Aorta (tissue), 5 donors: Measurements from ENCODE around the gene TK2. TPM values are rescaled to one million over a fixed set of nuclear protein-coding genes. Genes with fewer than 3 reads are reported as not detected.
"Not testable (repeated sequence)": the region's sequence is repeated elsewhere in the genome, so short reads cannot be mapped to it uniquely, and the experiment has no call there.

Source experiments
- ATAC-seq: fragments of 200-7000 bp; cut with Tn5 transposase; one replicate; pipeline ENCODE4 v1.9.1; 2022; ENCODE audit warnings: moderate library complexity; ENCODE audit not compliant: low FRiP score
- DNase-seq, 2 donors: peaks; one replicate each; pipeline ENCODE4 v3.0.0-alpha.2; 2020
- H3K27ac ChIP-seq, 2 donors: one replicate each; pipeline ENCODE4 v1.5.1; 2013; ENCODE audit warnings: low read length in 2 of 2, mild to moderate bottlenecking in 2 of 2, moderate library complexity in 2 of 2, control low read depth in 1 of 2, inconsistent platforms in 1 of 2, low read depth in 1 of 2
- H3K27me3 ChIP-seq, 2 donors: one replicate each; pipeline ENCODE4 v1.6.1; 2013; ENCODE audit warnings: control low read depth in 1 of 2, low read length in 1 of 2, mild to moderate bottlenecking in 1 of 2, moderate library complexity in 1 of 2; ENCODE audit not compliant: insufficient read depth in 2 of 2, control insufficient read depth in 1 of 2
- H3K36me3 ChIP-seq, 2 donors: one replicate each; pipeline ENCODE4 v1.6.1; 2013; ENCODE audit warnings: control low read depth in 1 of 2, low read length in 1 of 2, mild to moderate bottlenecking in 1 of 2; ENCODE audit not compliant: insufficient read depth in 2 of 2, control insufficient read depth in 1 of 2
- H3K4me1 ChIP-seq, 2 donors: one replicate each; pipeline ENCODE4 v1.6.1; 2013; ENCODE audit warnings: low read length in 2 of 2, control low read depth in 1 of 2, mild to moderate bottlenecking in 1 of 2, moderate library complexity in 1 of 2; ENCODE audit not compliant: insufficient read depth in 2 of 2, control insufficient read depth in 1 of 2
- H3K4me3 ChIP-seq, 2 donors: one replicate each; pipeline ENCODE4 v1.5.1; 2013; ENCODE audit warnings: low read length in 2 of 2, control low read depth in 1 of 2, mild to moderate bottlenecking in 1 of 2
- H3K9me3 ChIP-seq: one replicate; pipeline ENCODE4 v1.6.1; 2013; ENCODE audit warnings: mild to moderate bottlenecking, low read length; ENCODE audit not compliant: control insufficient read depth
- WGBS, 2 donors: extraction: QIAGEN DNeasy Blood & Tissue Kit; methylation state at CpG; one replicate each; pipeline ENCODE4 v1.1.7; 2013; 5-methylcytosine and 5-hydroxymethylcytosine counted together
- intact Hi-C, 2 donors: fragments of 100-400 bp; cut with DNase I; formaldehyde crosslinking; loops; one replicate each; pipeline versions ENCODE4 v1.14.2 to v1.15.0; 2022
- long read RNA-seq, 2 donors: library from polyadenylated mRNA; unstranded; transcript quantifications; one replicate each; pipeline ENCODE4 v2.0.0, GENCODE V29; 2020 to 2021
- polyA plus RNA-seq, 2 donors: library from polyadenylated mRNA; stranded (reverse); fragments of 200-250 nt; gene quantifications; one replicate each; pipeline ENCODE4 v1.2.3, GENCODE V29; 2013
- total RNA-seq, 2 donors: library from RNA; stranded (reverse); fragmentation: NEBNext Ultra II Directional; extraction: Animal tissue kit (Norgen Biotek cat#: 25700); gene quantifications; one replicate each; pipeline ENCODE4 v1.2.1, GENCODE V29; 2021
- donor health status: healthy with polysubstance abuse.
- donor health status: Bipolar disorder and iron deficiency.
- donor health status: DM: no; HTN: no; CAD: no.
- donor health status: DM: no; HTN: no; CAD: no.
- donor health status: DM: yes; HTN: yes; CAD: no.

The TK2 gene
- 10 to 100 TPM; 27.4 to 43.4 TPM for total RNA-seq
- polyA plus RNA-seq, result 10 to 100 TPM; 18.9 to 30.3 TPM
- long read RNA-seq, donor 1, full-length matches to known transcripts, result 15 of 24 reads
- long read RNA-seq, donor 1, partial matches to known transcripts, result 1 of 24 reads
- long read RNA-seq, donor 1, other reads (novel, unspliced or antisense), result 8 of 24 reads
- long read RNA-seq, donor 2, full-length matches to known transcripts, result 14 of 22 reads
- long read RNA-seq, donor 2, partial matches to known transcripts, result 1 of 22 reads
- long read RNA-seq, donor 2, other reads (novel, unspliced or antisense), result 7 of 22 reads

DNA sequence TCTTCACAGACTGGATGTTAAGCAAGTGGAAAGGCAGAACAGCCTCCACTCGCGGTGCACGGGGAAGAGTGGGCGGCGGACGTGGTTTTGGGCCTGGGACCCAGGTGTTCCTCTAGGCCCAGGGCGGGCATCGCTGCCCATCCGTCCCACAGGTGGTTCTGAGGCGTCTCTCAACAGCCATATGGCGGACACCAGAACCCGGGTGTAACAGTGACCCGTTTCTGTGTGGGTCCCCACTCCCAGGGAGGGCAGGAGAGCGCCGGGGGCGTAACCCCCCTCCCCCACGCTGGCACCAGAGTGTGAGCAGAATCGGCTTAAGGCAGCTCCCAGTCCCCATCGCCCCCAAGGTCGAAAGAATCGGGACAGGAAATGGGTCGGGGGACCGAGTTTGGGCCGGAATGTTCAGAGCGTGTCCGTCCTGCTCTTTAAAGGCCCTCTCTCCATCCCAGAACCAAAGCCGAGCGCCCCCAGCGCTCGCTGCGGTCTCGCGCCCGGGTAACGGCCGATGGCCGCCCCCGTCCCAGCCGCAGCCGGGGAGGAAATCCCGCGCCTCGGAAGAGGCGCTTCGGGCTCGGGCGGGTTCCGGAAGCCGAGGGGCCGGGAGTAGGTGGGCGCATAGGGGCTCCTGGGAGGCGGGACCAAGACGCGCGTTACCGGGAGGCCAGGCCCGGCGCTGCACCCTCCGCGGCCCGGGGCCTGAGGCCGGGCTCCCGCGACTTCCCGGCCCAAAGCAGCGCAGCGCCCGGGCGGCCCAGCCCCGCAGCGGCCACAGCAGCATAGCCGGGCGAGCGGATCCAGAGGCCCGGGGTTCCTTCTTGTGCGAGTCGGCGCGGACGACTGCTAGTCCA, at the start of gene TK2:
Gene TK2, minus strand, starts transcription at position 839 of the 848 bp plus-strand sequence. Its CDS starts 61 bp downstream, at position 778.
- H3K4me3 ChIP-seq, result peak within 1 kb of the TSS; percentile 67 to 90
- H3K27me3 ChIP-seq, result no peaks in the 10 kb centered on the region
- no peaks in the 10 kb centered on the region for H3K9me3 ChIP-seq
- WGBS, 2 donors, result 1% methylated on average over 72 to 80 of the region's 80 CpGs
- intact Hi-C loops, result loop anchor here in 1 of 2 donors (5.0 kb wide), 2 partner anchors 32 to 67 kb away; no protein-coding TSS in a partner anchor
- ATAC-seq, result peak; percentile 79
- H3K27ac ChIP-seq, result peak within 1 kb of the TSS; percentile 53 to 95
- no peaks in the 10 kb centered on the region for H3K36me3 ChIP-seq
- peaks cover 1 to 3% of the 10 kb centered on the region in 2 donors for H3K4me1 ChIP-seq
- DNase-seq, result peak; percentile 78 to 89

DNA sequence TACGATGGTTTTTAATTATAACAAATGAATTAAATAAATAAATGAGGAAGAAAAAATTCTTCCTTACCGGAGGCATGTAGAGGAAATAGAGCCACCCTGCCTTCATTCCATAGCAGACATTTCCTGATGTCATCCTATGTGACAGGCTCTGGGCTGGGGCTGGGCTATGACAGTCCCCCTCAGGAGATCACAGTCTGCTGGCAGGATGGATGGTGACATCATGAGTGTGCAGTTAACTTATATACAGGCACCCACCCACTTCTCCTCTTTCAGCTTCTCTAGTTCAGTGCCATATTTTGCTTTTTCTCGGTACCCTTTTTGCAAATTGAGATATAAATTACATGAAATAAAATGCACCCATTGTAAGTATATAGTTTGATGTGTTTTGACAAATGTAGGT, 48.2 kb upstream of the TK2 start:
- 78 to 81% methylated on average over 3 of the region's 3 CpGs for WGBS, 2 donors
- H3K27ac ChIP-seq, result no peak overlapping the region
- H3K36me3 ChIP-seq, result no peaks in the 10 kb centered on the region
- ATAC-seq, result no peak
- H3K4me3 ChIP-seq, result no peak overlapping the region
- peaks cover 2% of the 10 kb centered on the region for H3K9me3 ChIP-seq
- intact Hi-C loops, result no loop called here
- DNase-seq, result no peak
- H3K4me1 ChIP-seq, result no peaks in the 10 kb centered on the region
- no peaks in the 10 kb centered on the region for H3K27me3 ChIP-seq

DNA sequence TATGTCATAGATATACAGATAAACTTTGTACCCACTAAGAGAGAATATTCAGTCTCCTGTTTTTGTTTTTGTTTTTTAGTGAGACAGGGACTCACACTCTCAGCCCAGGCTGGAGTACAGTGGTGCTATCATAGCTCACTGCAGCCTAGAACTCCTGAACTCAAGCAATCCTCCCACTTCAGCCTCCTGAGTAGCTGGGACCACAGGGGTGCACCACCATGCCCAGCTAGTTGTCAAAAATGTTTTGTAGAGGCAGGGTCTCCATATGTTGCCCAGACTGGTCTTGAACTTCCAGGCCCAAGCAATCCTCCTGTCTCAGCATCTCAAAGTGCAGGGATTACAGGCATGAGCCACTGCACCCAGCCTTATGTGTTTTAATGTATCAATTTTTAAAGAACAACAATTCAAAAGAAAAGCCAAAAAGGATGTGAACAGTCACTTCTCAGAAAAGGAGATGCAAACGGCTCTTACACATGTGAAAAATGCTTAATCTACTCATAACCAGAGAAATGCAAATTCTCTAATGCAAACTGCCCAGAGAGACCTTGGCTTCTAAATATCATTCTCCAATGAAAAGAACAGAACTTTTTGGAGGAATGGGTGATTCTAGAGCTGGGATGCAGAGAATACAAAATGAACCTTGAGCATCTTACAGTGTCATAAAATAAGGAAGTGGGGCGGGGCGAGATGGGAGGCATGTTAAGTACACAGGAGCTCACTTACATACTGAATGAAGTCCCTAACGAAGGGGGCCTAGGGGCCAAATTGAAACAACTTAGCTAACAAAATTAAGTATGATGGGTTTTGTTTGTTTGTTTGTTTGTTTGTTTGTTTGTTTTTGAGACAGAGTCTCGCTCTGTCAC, 47.3 kb upstream of the TK2 start:
- Histone ChIP-seq H3K4me1 (no peaks in the 10 kb centered on the region), H3K27me3 (no peaks in the 10 kb centered on the region), H3K4me3 (no peak overlapping the region), H3K27ac (no peak overlapping the region), H3K36me3 (no peaks in the 10 kb centered on the region), H3K9me3 (peaks cover 2% of the 10 kb centered on the region)
- no peak for ATAC-seq
- no peak for DNase-seq
- intact Hi-C loops, result no loop called here
- 88% methylated on average over 4 to 5 of the region's 5 CpGs for WGBS, 2 donors

DNA sequence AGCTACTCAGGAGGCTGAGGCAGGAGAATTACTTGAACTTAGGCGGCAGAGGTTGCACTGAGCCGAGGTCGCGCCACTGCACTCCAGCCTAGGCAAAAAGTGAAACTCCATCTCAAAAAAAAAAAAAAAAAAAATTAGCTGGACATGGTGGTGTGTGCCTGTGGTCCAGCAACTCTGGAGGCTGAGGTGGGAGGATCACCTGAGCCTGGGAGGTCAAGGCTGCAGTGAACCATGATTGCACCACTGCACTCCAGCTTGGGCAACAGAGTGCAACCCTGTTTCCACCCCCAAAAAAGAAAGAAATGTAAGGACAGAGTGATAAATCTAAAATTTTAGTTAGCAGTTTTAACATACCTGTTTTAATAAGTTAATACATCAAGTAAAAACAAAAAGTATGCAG, 46.6 kb upstream of the TK2 start:
- DNase-seq, H3K36me3 ChIP-seq, intact Hi-C loops, H3K27me3 ChIP-seq, H3K4me3 ChIP-seq, H3K4me1 ChIP-seq, ATAC-seq, H3K27ac ChIP-seq, H3K9me3 ChIP-seq: not testable (repeated sequence)
- 97 to 98% methylated on average over 4 of the region's 4 CpGs for WGBS, 2 donors

DNA sequence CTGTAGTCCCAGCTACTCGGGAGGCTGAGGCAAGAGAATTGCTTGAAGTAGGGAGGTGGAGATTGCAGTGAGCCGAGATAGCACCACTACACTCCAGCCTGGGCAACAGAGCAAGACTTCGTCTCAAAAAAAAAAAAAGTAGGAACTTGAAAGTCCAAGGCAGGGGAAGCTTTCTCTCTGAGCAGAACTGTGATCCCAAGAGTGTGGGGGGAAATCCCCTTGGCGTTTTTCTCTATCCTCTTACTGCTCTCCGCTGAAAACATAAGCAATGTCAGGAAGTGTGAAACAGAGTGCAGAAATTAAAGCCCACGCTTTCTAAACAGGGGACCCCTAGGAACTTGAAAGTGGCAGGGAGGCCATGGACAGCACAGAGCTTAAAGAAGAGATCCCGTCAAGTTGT, 44.8 kb upstream of the TK2 start:
- ATAC-seq, result no peak
- intact Hi-C loops, result no loop called here
- WGBS, 2 donors, result 81 to 83% methylated on average over 7 of the region's 7 CpGs
- H3K4me1 ChIP-seq, result no peaks in the 10 kb centered on the region
- no peaks in the 10 kb centered on the region for H3K27me3 ChIP-seq
- peaks cover 2% of the 10 kb centered on the region for H3K9me3 ChIP-seq
- no peak overlapping the region for H3K4me3 ChIP-seq
- no peak overlapping the region for H3K27ac ChIP-seq
- no peaks in the 10 kb centered on the region for H3K36me3 ChIP-seq
- no peak for DNase-seq

DNA sequence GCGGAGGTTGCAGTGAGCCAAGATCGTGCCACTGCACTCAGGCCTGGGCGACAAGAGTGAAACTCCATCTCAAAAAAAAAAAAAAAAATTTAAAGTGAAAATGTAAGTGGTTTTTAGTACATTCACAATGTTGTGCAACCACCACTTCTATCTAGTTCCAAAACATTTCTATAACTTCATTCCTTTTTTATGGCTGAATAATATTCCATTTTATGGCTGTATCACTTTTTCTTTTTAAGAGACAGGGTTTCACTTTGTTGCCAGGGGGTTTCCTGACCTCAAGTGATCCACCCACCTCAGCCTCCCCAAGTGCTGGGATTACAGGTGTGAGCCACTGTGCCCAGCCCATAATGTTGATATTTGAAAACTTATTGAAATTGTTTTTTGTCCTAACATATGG, 42.9 kb upstream of the TK2 start:
- peaks cover 2% of the 10 kb centered on the region for H3K9me3 ChIP-seq
- no peak for DNase-seq
- no peaks in the 10 kb centered on the region for H3K4me1 ChIP-seq
- no peak overlapping the region for H3K27ac ChIP-seq
- no peak overlapping the region for H3K4me3 ChIP-seq
- no peak for ATAC-seq
- no peaks in the 10 kb centered on the region for H3K36me3 ChIP-seq
- WGBS, 2 donors, result 96 to 98% methylated on average over 3 of the region's 3 CpGs
- no peaks in the 10 kb centered on the region for H3K27me3 ChIP-seq
- intact Hi-C loops, result no loop called here

DNA sequence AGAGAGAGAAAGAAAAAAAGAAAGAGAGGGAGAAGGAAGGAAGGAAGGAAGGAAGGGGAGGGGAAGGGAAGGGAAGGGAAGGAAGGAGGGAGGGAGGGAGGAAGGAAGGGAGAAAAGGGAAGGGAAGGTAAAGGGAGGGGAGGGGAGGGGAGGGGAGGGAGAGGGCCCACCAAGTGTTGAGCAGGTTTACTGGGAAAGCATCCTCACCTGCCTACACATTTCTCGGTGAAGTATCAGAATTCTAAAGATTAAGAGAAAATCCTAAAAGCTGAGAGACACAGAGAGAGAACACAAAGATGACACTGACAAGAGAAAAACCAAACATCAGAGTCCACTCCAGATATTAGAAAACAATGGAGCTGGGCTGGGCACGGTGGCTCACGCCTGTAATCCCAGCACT, 42.3 kb upstream of the TK2 start:
- Histone ChIP-seq H3K4me1 (no peaks in the 10 kb centered on the region), H3K4me3 (no peak overlapping the region), H3K9me3 (peaks cover 2% of the 10 kb centered on the region), H3K27me3 (no peaks in the 10 kb centered on the region), H3K27ac (no peak overlapping the region), H3K36me3 (no peaks in the 10 kb centered on the region)
- intact Hi-C loops, result no loop called here
- ATAC-seq, result no peak
- no peak for DNase-seq
- whole genome bisulfite sequencing, 2 donors, result 94 to 95% methylated on average over 3 of the region's 3 CpGs

DNA sequence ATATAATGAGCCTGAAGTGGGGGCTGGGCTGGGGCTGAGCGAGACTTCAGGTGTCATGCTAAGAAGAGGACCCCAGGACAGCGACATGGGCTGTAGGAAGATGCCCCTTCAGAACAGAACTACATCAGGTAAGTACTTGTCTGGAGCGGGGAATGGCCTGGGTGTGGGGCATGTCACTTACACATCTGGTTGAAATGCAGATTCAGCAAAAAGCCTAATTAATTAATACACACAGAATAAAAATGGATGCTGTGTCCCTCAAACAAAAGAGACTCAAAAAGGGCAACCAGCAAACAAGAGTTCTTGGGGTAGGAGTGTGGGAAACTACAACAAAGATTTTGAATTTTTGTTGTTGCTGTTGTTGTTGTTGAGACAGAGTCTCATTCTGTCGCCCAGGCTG, 41.1 kb upstream of the TK2 start:
- WGBS, 2 donors, result 90 to 93% methylated on average over 4 of the region's 4 CpGs
- no peak for DNase-seq
- no peaks in the 10 kb centered on the region for H3K36me3 ChIP-seq
- H3K4me3 ChIP-seq, result no peak overlapping the region
- intact Hi-C loops, result no loop called here
- no peaks in the 10 kb centered on the region for H3K4me1 ChIP-seq
- H3K27me3 ChIP-seq, result no peaks in the 10 kb centered on the region
- ATAC-seq, result no peak
- H3K27ac ChIP-seq, result no peak overlapping the region
- H3K9me3 ChIP-seq, result peaks cover 2% of the 10 kb centered on the region
